HUES64 (cell line): ENCODE data around the gene DPCD.

Source experiments
- H3K27ac ChIP-seq: 2 replicates; pipeline ENCODE4 v1.7.0; 2013; ENCODE audit warnings: low read depth, low read length, inconsistent platforms
- H3K27me3 ChIP-seq: 2 replicates; pipeline ENCODE4 v1.6.1; 2013; ENCODE audit warnings: mild to moderate bottlenecking, low read length; ENCODE audit not compliant: insufficient read depth
- H3K36me3 ChIP-seq: 2 replicates; pipeline ENCODE4 v1.6.1; 2013; ENCODE audit warnings: mild to moderate bottlenecking, low read length; ENCODE audit not compliant: insufficient read depth
- H3K4me1 ChIP-seq: 2 replicates; pipeline ENCODE4 v1.6.1; 2013; ENCODE audit warnings: mild to moderate bottlenecking, low read length, moderate library complexity; ENCODE audit not compliant: insufficient read depth
- H3K4me3 ChIP-seq: 2 replicates; pipeline ENCODE4 v1.5.1; 2013; ENCODE audit warnings: mild to moderate bottlenecking, low read length, moderate library complexity
- H3K9ac ChIP-seq: 2 replicates; pipeline ENCODE4 v1.6.1; 2013; ENCODE audit warnings: mild to moderate bottlenecking, low read depth, low read length
- H3K9me3 ChIP-seq: 2 replicates; pipeline ENCODE4 v1.6.1; 2013; ENCODE audit warnings: low read depth, low read length; ENCODE audit not compliant: insufficient read depth
- WGBS: fragments of 150-250, 120-280 bp; methylation state at CpG from one replicate; pipeline ENCODE4 v1.1.7; 2013; ENCODE audit warnings: missing lambda C conversion rate; 5-methylcytosine and 5-hydroxymethylcytosine counted together

The DPCD gene

GRCh38 chr10:101568054-101568745 lies 19.9 kb upstream of the DPCD start:
- H3K27ac ChIP-seq, result no peak overlapping the region
- no peak overlapping the region for H3K9ac ChIP-seq
- H3K27me3 ChIP-seq, result peaks cover 79% of the 10 kb centered on the region
- H3K36me3 ChIP-seq, result no peaks in the 10 kb centered on the region
- H3K9me3 ChIP-seq, result no peaks in the 10 kb centered on the region
- 0 out of 2 replicates have a peak, but pooled peaks cover 3% of the 10 kb centered on the region for H3K4me1 ChIP-seq
- H3K4me3 ChIP-seq, result no peak overlapping the region
- 87% methylated on average over 17 of the region's 17 CpGs for WGBS

- Histone ChIP-seq H3K9me3 (no peaks in the 10 kb centered on the region), H3K4me1 (0 out of 2 replicates have a peak, but pooled peaks cover 3% of the 10 kb centered on the region), H3K27ac (no peak overlapping the region), H3K36me3 (no peaks in the 10 kb centered on the region), H3K4me3 (peak overlapping the region; percentile 74), H3K9ac (no peak overlapping the region), H3K27me3 (peaks cover 79% of the 10 kb centered on the region)
- WGBS, result 10% methylated on average over 11 of the region's 11 CpGs
Measured at GRCh38 chr10:101569323-101569621, 18.8 kb upstream of the DPCD start.

GRCh38 chr10:101569622-101570427 lies 18.3 kb upstream of the DPCD start:
- Histone ChIP-seq H3K4me3 (peak overlapping the region; percentile 74), H3K4me1 (peaks cover 7% of the 10 kb centered on the region), H3K9ac (no peak overlapping the region), H3K9me3 (no peaks in the 10 kb centered on the region), H3K27ac (no peak overlapping the region), H3K36me3 (no peaks in the 10 kb centered on the region), H3K27me3 (peaks cover 79% of the 10 kb centered on the region)
- WGBS, result 1% methylated on average over 53 of the region's 56 CpGs

- H3K36me3 ChIP-seq, result no peaks in the 10 kb centered on the region
- H3K27ac ChIP-seq, result no peak overlapping the region
- peaks cover 7% of the 10 kb centered on the region for H3K4me1 ChIP-seq
- peak overlapping the region; percentile 54; the same call in 1 of the 2 replicates for H3K9ac ChIP-seq
- H3K27me3 ChIP-seq, result peaks cover 71% of the 10 kb centered on the region
- H3K4me3 ChIP-seq, result peak overlapping the region; percentile 74
- H3K9me3 ChIP-seq, result no peaks in the 10 kb centered on the region
- WGBS, result 21% methylated on average over 37 of the region's 37 CpGs
Measured at GRCh38 chr10:101570428-101571270, 17.5 kb upstream of the DPCD start.

- 85% methylated on average over 8 of the region's 8 CpGs for WGBS
- no peak overlapping the region for H3K27ac ChIP-seq
Measured at GRCh38 chr10:101571271-101571925, 16.7 kb upstream of the DPCD start.

DNA sequence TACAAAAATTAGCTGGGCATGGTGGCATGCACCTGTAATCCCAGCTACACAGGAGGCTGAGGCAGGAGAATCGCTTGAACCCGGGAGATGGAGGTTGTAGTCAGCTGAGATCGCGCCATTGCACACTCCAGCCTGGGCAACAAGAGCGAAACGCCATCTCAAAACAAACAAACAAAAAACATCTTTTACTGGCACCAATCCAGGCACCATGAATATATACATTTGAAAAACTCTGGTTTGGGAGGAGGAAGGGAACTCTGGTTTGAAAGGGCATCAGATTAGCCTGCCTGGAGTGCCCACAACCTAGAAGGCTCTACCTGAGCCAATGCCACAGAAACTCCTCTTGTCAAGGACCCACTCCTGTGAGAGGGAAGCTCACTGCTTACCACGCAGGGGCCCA lies 16.0 kb upstream of the DPCD start:
- 91% methylated on average over 5 of the region's 7 CpGs for WGBS
- Histone ChIP-seq H3K4me3 (no peak overlapping the region), H3K27ac (no peak overlapping the region), H3K4me1 (peaks cover 4% of the 10 kb centered on the region), H3K9me3 (no peaks in the 10 kb centered on the region), H3K27me3 (peaks cover 57% of the 10 kb centered on the region), H3K9ac (no peak overlapping the region), H3K36me3 (no peaks in the 10 kb centered on the region; the same call in 1 of the 2 replicates)

More at GRCh38 chr10:101571271-101571925, 16.7 kb upstream of the DPCD start:
- Histone ChIP-seq H3K36me3 (no peaks in the 10 kb centered on the region), H3K9ac (no peak overlapping the region), H3K4me3 (no peak overlapping the region), H3K9me3 (no peaks in the 10 kb centered on the region), H3K4me1 (peaks cover 7% of the 10 kb centered on the region), H3K27me3 (peaks cover 64% of the 10 kb centered on the region)

GRCh38 chr10:101572785-101573184 lies 15.3 kb upstream of the DPCD start:
- Histone ChIP-seq H3K9ac (no peak overlapping the region), H3K27me3 (peaks cover 50% of the 10 kb centered on the region), H3K9me3 (no peaks in the 10 kb centered on the region), H3K27ac (no peak overlapping the region), H3K36me3 (peaks cover 4% of the 10 kb centered on the region), H3K4me1 (peaks cover 4% of the 10 kb centered on the region), H3K4me3 (no peak overlapping the region)
- 98% methylated on average over 2 of the region's 2 CpGs for WGBS

GRCh38 chr10:101573885-101574753 lies 14.0 kb upstream of the DPCD start:
- peaks cover 15% of the 10 kb centered on the region for H3K36me3 ChIP-seq
- peaks cover 4% of the 10 kb centered on the region for H3K4me1 ChIP-seq
- no peak overlapping the region for H3K27ac ChIP-seq
- peaks cover 38% of the 10 kb centered on the region for H3K27me3 ChIP-seq
- H3K9me3 ChIP-seq, result no peaks in the 10 kb centered on the region
- no peak overlapping the region; the same call in 1 of the 2 replicates for H3K9ac ChIP-seq
- H3K4me3 ChIP-seq, result no peak overlapping the region
- WGBS, result 91% methylated on average over 25 of the region's 25 CpGs

- WGBS, result 89% methylated on average over 3 of the region's 3 CpGs
- H3K4me1 ChIP-seq, result peaks cover 4% of the 10 kb centered on the region
- no peak overlapping the region for H3K27ac ChIP-seq
- no peaks in the 10 kb centered on the region for H3K9me3 ChIP-seq
- peaks cover 23% of the 10 kb centered on the region for H3K36me3 ChIP-seq
- no peak overlapping the region for H3K4me3 ChIP-seq
- peaks cover 28% of the 10 kb centered on the region for H3K27me3 ChIP-seq
- H3K9ac ChIP-seq, result no peak overlapping the region
Measured at GRCh38 chr10:101575091-101575490, 13.0 kb upstream of the DPCD start.

- no peak overlapping the region for H3K9ac ChIP-seq
- no peak overlapping the region for H3K27ac ChIP-seq
- peaks cover 6% of the 10 kb centered on the region for H3K4me1 ChIP-seq
- H3K9me3 ChIP-seq, result no peaks in the 10 kb centered on the region
- peaks cover 24% of the 10 kb centered on the region for H3K27me3 ChIP-seq
- H3K36me3 ChIP-seq, result peaks cover 23% of the 10 kb centered on the region
- H3K4me3 ChIP-seq, result no peak overlapping the region
- 92% methylated on average over 7 of the region's 7 CpGs for WGBS
Measured at GRCh38 chr10:101575580-101576210, 12.4 kb upstream of the DPCD start.
